ENCODE data around the gene ST7. TPM values are rescaled to one million over a fixed set of nuclear protein-coding genes. Genes with fewer than 3 reads are reported as not detected.

Gene ST7
- total and polyA plus RNA-seq, 2 donors (not counting 1 experiment from before 2014, with no cell fraction given): 20.0 to 28.6 TPM

GRCh38 chr7:116929021-116929420, 24.3 kb upstream of the ST7 start:
- H3K9me3 ChIP-seq (ENCODE audit: control insufficient read depth, insufficient read depth, low read depth, low read length): no peaks in the 10 kb centered on the region
- TF ChIP-seq EZH2 (IDR thresholded peaks at IDR 0.05; ENCODE audit: low read length, missing control alignments): no peak
- TF ChIP-seq CTCF (conservative IDR thresholded peaks at IDR 0.05 in 1 of 2, IDR thresholded peaks at IDR 0.05 in 1 of 2; ENCODE audit: low read depth in 1 of 2, low read length in 2 of 2): no peak
- no peak overlapping the region for H2AFZ ChIP-seq (ENCODE audit: low read length)
- H3K4me2 ChIP-seq (ENCODE audit: extremely low read depth, insufficient read depth, low read length): no peak overlapping the region
- no peaks in the 10 kb centered on the region for H3K4me1 ChIP-seq (ENCODE audit: control insufficient read depth, extremely low read depth, insufficient read depth, low read length)
- no peak overlapping the region for H3K9ac ChIP-seq (ENCODE audit: insufficient read depth, low read length)
- no peak for DNase-seq (ENCODE audit: low read depth in 2 of 2)
- H3K27me3 ChIP-seq (ENCODE audit: control insufficient read depth, insufficient read depth, low read length): no peaks in the 10 kb centered on the region
- no peak overlapping the region for H3K4me3 ChIP-seq (replicated peaks in 1 of 4; ENCODE audit: control extremely low read depth in 1 of 4, insufficient read depth in 1 of 4, low read depth in 3 of 4, low read length in 4 of 4)
- no peaks in the 10 kb centered on the region for H3K36me3 ChIP-seq (ENCODE audit: control insufficient read depth, insufficient read depth, low read length)
- H3K27ac ChIP-seq (ENCODE audit: insufficient read depth, low read length): no peak overlapping the region
- H4K20me1 ChIP-seq (ENCODE audit: control insufficient read depth, extremely low read depth, insufficient read depth, low read length): no peaks in the 10 kb centered on the region
- H3K79me2 ChIP-seq (ENCODE audit: control insufficient read depth, insufficient read depth, low read length): no peaks in the 10 kb centered on the region

GRCh38 chr7:116929914-116930913, 23.1 kb upstream of the ST7 start:
- H3K9ac ChIP-seq (ENCODE audit: insufficient read depth, low read length): no peak overlapping the region
- no peaks in the 10 kb centered on the region for H4K20me1 ChIP-seq (ENCODE audit: control insufficient read depth, extremely low read depth, insufficient read depth, low read length)
- H3K9me3 ChIP-seq (ENCODE audit: control insufficient read depth, insufficient read depth, low read depth, low read length): no peaks in the 10 kb centered on the region
- H2AFZ ChIP-seq (ENCODE audit: low read length): peak overlapping the region; percentile 6
- peak; percentile 88 to 95 for TF ChIP-seq CTCF (conservative IDR thresholded peaks at IDR 0.05 in 1 of 2, IDR thresholded peaks at IDR 0.05 in 1 of 2; ENCODE audit: low read depth in 1 of 2, low read length in 2 of 2)
- TF ChIP-seq EZH2 (IDR thresholded peaks at IDR 0.05; ENCODE audit: low read length, missing control alignments): no peak
- peak; percentile 59 to 76 for DNase-seq (ENCODE audit: low read depth in 2 of 2)
- H3K4me3 ChIP-seq (replicated peaks in 1 of 4; ENCODE audit: control extremely low read depth in 1 of 4, insufficient read depth in 1 of 4, low read depth in 3 of 4, low read length in 4 of 4): no peak overlapping the region
- no peaks in the 10 kb centered on the region for H3K27me3 ChIP-seq (ENCODE audit: control insufficient read depth, insufficient read depth, low read length)
- no peaks in the 10 kb centered on the region for H3K36me3 ChIP-seq (ENCODE audit: control insufficient read depth, insufficient read depth, low read length)
- no peaks in the 10 kb centered on the region for H3K4me1 ChIP-seq (ENCODE audit: control insufficient read depth, extremely low read depth, insufficient read depth, low read length)
- no peak overlapping the region for H3K27ac ChIP-seq (ENCODE audit: insufficient read depth, low read length)
- no peaks in the 10 kb centered on the region for H3K79me2 ChIP-seq (ENCODE audit: control insufficient read depth, insufficient read depth, low read length)
- no peak overlapping the region for H3K4me2 ChIP-seq (ENCODE audit: extremely low read depth, insufficient read depth, low read length)

- H3K4me3 ChIP-seq (replicated peaks in 1 of 4; ENCODE audit: control extremely low read depth in 1 of 4, insufficient read depth in 1 of 4, low read depth in 3 of 4, low read length in 4 of 4): no peak overlapping the region
- TF ChIP-seq CTCF (conservative IDR thresholded peaks at IDR 0.05 in 1 of 2, IDR thresholded peaks at IDR 0.05 in 1 of 2; ENCODE audit: low read depth in 1 of 2, low read length in 2 of 2) (no peak), EZH2 (IDR thresholded peaks at IDR 0.05; ENCODE audit: low read length, missing control alignments) (no peak)
- H3K27ac ChIP-seq (ENCODE audit: insufficient read depth, low read length): no peak overlapping the region
- H3K36me3 ChIP-seq (ENCODE audit: control insufficient read depth, insufficient read depth, low read length): no peaks in the 10 kb centered on the region
- no peak for DNase-seq (ENCODE audit: low read depth in 2 of 2)
- H3K4me2 ChIP-seq (ENCODE audit: extremely low read depth, insufficient read depth, low read length): no peak overlapping the region
- H2AFZ ChIP-seq (ENCODE audit: low read length): no peak overlapping the region
- H3K9ac ChIP-seq (ENCODE audit: insufficient read depth, low read length): no peak overlapping the region
- no peaks in the 10 kb centered on the region for H4K20me1 ChIP-seq (ENCODE audit: control insufficient read depth, extremely low read depth, insufficient read depth, low read length)
- no peaks in the 10 kb centered on the region for H3K79me2 ChIP-seq (ENCODE audit: control insufficient read depth, insufficient read depth, low read length)
- H3K9me3 ChIP-seq (ENCODE audit: control insufficient read depth, insufficient read depth, low read depth, low read length): no peaks in the 10 kb centered on the region
- no peaks in the 10 kb centered on the region for H3K4me1 ChIP-seq (ENCODE audit: control insufficient read depth, extremely low read depth, insufficient read depth, low read length)
- H3K27me3 ChIP-seq (ENCODE audit: control insufficient read depth, insufficient read depth, low read length): no peaks in the 10 kb centered on the region
These were observed 20.7 kb upstream of the ST7 start for GRCh38 chr7:116932566-116932965.

Data from fibroblast of lung (primary cell).